Fibroblast of skin of abdomen (primary cell): ENCODE measurements around the gene RAB31. TPM values are rescaled to one million over a fixed set of nuclear protein-coding genes. Genes with fewer than 3 reads are reported as not detected.
"Not testable (repeated sequence)": the region's sequence is repeated elsewhere in the genome, so short reads cannot be mapped to it uniquely, and the experiment has no call there.

Experiments
- DNase-seq: peaks from one replicate; pipeline ENCODE4 v3.0.0-alpha.2; 2013
- polyA plus RNA-seq, 2 experiments: library from polyadenylated mRNA; unstranded; fragments of 120-200 nt; gene quantifications; one replicate each; pipeline ENCODE4 v1.2.1, GENCODE V29; 2013; ENCODE audit not compliant: insufficient read length in 2 of 2

The RAB31 gene, protein sequence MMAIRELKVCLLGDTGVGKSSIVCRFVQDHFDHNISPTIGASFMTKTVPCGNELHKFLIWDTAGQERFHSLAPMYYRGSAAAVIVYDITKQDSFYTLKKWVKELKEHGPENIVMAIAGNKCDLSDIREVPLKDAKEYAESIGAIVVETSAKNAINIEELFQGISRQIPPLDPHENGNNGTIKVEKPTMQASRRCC
- 50.4 TPM for polyA plus RNA-seq (2013, experiment 1 of 2; ENCODE audit: insufficient read length)
- 51.7 TPM for polyA plus RNA-seq (2013, experiment 2 of 2; ENCODE audit: insufficient read length)

DNA sequence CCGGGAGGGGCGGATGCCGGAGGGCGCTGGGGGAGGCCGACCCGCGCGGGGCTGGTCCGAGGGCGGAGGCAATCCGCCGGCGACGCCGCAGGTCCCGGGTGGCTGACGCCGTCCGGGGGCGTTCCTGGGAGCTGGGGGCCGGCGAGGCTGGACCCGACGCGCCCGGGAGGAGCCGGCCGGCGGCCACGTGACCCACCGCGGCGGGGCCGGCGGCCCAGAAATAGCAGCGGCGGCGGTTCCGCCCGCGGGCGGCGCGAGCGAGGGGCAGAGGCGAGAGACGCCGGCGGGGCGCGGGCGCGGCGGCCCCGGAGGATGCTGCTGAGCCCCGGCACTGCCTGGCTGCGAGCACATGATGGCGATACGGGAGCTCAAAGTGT is at the start of gene RAB31:
RAB31 (plus strand) TSS at position 245 of the 377 bp plus-strand sequence; CDS start at position 350, 105 bp downstream.
- peak; percentile 85 for DNase-seq

DNA sequence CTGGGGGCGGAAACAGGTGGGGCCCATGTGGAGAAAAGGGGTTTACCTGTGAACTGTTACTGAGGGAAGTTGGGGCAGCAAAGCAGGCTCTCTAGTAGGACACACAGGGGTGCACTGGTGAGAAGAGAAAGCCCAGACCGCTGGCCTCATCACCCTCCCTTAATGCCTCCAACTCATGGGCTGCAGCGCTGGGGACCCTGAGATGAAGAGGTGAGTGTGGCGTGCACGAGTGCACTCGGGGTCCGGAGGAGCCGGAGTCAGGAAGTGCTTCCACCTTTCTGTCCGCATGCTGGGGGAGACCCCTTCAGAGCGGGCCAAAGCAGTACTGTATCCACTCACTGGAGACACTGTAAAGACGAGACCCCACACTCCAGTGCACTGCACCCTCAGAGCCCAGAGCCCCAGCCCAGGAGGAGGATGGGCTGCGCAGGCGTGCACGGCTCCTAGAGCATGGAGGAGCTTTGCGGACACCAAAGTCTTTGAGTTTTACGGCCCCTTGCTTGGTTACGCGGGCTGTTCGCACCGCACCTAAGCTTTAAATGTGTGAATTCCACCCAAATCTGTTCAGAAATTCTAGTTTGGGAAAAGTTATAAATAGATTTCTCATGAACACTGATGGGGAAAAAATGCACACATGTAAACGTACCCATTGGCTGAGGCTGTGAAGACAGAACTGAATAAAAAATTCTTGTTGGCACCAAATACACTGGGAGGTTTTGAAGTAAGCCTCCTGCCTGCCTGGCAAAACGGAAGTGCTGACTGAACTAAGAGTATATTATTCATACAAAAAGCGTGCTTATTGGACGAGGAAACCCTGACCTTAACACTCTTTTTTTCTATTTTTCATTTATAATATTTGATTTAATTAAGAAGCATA is 48.4 kb upstream of the RAB31 start:
- no peak for DNase-seq

DNA sequence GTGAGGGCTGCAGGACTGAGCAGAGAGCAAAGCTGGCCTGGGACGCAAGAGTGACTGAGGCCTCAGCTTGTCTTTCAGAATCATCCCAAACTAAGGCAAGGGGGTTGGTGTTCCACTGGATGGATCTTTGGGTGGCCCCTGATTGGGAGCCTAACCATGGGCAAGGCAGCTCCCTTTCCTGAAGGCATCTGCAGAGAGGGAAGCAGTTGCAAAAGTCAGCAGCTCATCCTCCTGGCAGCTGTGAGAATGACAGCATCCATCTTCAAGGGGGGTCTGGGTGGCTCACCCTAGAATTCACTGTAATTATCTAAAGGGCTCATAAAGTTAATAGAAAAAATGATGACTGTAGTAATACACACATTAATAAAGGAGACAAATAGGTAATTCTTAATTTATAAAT is 46.5 kb upstream of the RAB31 start:
- peak; percentile 40 for DNase-seq

DNA sequence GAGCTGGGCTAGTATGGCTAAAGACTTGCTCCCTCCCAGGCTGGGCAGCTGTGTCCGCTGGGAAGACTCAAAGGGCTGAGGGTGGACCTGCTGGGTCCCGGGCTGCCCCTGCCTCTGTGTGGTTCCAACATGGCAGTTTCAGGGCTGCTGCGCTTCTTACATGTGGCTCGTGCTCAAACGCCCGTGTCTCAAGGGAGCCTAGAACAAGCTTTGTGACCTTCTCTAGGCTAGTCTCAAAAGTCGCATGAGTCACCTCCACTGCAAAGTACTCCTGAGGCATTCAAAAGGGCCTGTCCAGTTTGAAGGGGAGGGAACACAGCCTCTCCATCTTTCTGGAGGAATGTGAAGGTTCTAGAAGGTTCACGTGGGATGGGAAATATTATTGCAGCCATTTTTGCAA is 44.7 kb upstream of the RAB31 start:
- no peak for DNase-seq

DNA sequence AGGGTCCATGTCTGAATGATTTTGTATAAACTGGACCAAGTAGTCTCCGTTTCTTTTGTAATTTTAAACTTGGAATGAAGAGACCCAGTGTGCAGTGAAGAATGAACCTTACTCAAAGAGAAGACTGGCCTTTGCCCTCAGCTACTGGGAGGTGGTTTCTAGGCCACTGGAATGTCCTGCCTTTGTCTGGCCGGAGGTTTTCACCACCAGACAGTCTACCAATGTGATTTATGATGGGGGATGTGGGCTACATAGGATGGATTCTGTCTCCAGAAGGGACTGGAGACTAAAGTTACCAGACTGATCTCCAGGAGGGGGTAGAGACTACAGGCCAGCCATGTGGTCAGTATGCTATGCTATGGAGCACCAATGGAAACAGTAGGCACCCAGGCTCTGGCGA is 42.8 kb upstream of the RAB31 start:
- no peak for DNase-seq

DNA sequence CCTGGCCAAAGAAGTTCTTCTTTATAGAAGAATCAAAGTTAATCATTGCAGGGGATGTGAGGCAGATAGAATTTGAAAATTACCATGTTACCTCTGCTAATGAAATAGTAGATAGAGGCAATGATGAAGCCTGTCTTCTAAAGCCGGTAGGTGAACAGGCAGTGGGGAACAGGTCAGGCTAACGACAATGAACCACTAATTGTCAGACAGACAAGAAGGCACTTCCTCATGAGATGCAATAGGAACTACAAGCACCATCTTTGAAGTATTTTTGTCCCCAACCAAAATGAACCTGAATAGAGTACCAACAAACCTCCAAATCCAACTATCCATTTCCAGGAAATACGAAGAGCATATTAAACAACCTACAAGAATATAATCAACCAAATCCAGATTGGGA is 41.6 kb upstream of the RAB31 start:
- no peak for DNase-seq

DNA sequence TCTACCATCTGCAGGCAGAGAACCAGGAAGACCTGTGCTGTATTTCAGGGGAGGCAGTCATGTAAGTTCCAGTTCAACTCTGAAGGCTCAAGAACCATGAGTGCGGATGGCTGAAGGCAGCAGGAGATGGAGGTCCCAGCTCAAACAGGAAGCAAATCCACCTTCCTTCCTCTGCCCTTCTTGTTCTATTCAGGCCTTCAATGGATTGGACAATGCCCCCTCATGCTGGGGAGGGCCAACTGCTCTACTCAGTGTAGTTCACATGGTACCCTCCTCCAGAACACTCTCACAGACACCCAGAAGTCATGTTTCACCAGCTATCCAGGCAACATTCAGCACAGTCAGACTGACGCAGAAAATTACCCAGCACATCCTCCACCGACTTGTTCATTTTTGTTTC is 39.1 kb upstream of the RAB31 start:
- DNase-seq = no peak

DNA sequence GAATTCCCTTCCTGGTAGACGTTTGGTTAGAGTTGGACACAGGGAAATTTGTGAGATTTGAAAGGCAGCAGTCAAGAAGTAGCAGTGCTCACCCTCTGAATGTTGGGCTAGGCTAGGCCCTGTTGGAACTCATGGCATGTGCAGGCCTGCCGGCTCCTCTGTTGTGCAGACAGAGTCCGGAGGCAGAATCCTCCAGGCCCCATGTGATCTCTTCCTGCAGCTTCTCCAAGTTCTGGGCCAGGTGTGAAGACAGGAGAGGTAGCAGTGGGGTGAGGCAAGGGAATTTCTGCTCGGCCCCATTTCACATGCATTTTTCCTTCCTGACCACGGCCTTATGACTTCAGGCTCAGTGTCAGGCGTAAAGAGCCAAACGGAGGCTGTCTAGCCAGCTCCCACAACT is 36.9 kb upstream of the RAB31 start:
- no peak for DNase-seq

DNA sequence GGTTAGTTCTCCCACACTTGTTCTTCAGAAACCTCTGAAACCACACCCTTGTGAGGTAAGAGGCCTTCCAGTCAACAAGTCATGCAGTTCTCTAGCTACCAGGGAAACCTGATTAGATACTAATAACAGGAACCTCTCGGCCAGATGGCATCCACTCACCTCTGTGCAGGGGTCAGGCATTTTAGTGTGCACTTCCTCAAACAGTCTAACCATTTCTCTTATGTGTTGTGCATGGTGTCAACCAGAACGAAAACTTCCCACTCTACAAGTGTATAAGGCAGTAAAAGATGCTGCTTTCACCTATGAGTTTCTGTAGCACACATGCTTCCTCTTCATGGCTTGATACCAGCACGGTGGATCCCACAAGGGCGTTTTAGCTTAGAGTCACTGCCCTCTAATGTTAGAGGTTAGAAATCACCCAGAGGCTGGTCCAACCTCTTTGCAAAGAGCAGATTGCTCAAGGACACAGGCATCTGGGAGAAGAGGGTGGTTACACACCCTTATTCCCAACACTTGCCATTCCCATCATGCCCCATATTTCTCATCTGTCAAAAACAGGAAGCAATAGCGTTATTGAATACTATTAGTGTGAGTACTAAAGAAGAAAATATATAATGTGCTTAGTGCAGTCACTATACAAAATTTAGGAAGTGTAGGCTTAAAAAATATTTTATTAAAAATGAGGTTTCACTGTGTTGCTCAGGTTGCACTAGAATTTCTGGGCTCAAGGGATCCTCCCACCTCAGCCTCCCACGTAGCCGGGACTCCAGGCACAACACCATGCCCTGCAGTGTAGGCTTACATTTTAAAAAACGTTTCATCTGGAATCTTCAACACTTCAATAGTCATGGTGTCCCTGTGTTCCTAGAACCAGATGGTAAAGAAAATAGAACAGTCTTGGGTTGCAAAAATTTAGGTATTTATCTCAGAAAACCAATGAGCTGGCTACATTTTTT is 34.5 kb upstream of the RAB31 start:
- DNase-seq = peak; percentile 72

DNA sequence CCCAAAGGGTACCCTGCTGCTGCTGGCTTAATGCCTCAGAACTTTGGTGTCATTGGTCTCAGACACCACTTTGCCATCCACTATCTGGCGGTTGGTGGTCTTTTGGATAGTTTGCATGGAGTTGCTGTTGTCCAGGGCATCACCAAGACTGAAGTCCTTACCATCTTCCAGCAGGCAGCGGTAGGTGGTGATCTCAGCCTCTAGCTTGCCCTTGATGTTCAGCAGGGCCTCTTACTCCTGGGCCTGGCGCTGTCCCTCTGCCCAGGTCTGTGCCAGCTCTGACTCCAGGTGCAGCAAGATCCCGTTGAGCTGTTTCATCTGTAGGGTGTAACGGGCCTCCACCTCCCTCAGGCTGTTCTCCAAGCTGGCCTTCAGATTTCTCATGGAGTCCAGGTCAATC is 29.9 kb upstream of the RAB31 start:
- DNase-seq = not testable (repeated sequence)

DNA sequence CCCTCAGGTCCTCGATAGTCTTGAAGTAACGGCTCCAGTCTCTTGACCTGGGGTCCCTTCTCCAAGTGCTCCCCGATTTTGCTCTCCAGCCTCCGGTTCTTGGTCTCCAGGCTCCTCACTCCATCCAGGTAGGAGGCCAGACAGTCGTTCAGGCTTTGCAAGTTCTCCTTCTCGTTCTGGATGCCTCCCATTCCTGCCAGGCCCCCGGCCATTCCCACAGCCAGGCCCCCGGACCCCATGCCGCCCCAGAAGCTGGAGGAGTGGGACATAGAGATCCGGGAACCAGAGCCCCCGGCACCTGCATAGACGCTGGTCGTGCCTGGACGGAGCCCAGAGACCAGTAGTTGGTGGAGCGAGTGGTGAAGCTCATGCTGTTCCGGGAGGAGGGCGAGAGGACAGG is 29.0 kb upstream of the RAB31 start:
- DNase-seq = no peak

DNA sequence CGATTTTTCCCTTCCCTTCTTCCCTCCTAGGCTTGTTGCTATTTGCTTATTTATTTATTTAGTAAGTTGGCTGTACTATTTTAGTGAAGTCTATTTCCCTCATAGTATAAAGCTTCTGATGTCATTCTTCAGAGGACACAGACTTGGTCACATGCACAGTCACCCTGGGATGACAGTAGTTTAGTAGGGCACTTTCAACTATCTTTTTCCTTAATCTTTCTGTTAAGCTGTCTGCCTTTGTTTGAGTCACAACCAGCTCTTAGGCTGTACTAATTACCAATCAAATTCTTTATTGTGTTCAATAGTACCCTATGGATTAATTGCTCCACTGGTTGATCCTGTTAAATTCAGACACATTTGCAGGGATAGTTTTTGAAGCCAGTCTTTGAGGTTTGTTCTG is 26.9 kb upstream of the RAB31 start:
- DNase-seq = no peak

DNA sequence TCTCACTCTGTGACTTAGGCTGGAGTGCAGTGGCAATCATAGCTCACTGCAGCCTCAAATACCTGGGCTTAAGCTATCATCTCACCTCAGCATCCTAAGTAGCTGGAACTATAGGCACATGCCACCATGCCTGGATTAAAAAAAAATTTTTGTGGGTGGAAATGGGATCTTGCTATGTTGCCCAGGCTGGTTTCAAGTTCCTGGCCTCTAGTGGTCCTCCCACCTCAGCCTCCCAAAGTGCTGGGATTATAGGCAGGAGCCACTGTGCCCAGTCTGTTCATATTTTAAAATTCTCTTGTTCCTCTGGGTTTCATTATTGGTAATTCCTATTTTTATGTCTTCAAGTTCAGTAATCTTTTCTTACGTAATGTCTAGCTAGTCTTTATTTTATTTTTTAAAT is 25.5 kb upstream of the RAB31 start:
- no peak for DNase-seq

DNA sequence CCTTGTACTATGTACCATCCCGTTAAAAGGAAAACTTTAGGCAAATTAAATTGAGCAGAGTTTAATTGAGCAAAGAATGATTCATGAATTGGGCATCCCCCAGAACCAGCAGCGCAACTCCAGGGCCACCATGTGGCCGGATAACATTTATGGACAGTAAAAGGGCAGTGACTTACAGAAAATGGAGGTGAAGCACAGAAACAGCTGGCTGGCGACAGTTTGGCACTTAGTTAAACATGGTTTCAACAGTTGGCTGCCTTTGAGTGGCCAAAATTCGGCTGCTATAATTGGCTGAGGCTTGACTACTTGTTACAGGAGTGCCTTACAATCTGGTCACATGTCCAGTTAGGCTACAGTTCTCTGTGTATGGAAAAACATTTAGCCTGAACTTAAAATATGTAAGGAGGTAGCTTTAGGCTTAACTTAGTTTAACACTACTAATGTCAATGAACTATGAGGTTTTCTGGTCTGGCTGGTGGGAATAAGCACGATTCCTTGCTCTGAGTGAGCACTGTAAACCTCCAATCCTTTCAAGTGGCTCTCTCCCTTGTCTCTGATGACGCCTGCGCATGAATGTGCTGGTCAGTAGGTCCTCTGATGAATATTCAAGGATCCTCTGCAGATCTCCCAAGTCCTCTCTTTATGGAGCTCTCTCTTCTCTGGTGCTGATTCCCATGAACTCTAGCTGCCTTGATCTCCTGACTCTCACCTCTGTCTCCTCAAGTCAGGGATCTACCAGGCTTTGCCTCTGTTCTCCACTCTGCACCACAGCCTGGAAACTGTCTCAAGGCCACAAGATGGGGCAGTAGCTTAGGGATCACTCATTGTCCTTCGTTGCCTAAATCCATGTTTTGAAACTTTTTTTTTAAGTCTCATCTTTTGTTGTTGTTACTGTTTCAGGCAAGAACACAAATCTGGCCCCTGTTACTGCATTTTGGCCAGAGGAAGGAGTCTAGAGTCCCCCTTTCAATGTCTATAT is 24.4 kb upstream of the RAB31 start:
- peak; percentile 76 for DNase-seq

DNA sequence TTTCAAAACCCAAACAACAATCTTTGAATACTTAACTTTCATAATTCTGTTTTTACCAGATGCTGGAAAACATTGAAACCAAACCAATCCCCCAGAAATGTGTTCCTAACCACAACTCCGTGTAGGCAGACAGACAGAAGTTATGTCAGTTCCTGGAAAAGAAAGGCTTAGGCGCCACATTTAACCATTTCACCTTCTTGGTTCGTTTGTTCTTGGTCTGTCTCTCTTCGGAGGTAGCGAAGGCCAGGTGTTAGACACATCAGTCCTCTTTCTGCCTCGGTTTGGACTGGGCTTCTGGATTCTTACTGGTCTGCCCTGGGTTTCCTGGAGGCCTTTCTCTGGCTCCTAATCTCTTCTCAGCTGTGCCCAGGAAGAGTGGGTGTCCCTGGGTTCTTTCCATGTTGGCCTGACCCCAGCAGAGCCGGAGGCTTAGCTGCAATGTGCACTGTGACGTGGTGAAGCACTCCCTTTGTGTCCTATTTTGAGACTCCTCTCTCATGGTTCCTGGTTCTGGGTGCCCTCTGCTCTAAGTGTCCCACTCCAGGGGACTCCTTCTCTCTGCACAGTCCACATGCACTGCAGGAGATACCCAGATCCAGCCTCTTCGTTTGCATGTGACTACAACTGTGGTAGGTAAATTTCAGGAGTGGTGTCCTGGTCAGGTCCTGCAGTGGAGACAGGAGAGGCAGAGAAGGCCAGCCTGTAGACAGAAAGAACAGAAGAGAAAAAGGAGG is 23.1 kb upstream of the RAB31 start:
- DNase-seq = peak; percentile 74

DNA sequence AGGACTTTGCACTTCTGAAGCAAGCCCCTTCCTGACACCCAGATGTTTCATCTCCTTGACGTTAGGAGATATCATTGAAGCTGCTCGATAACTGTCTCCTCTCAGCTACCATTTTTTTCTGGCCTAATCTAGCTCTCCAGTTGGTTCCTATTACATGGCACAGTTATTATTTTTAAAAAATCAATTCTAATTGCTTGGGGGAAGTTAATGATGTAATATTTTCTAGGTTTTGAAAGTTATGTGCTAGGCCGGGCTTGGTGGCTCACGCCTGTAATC is 22.5 kb upstream of the RAB31 start:
- DNase-seq = no peak

DNA sequence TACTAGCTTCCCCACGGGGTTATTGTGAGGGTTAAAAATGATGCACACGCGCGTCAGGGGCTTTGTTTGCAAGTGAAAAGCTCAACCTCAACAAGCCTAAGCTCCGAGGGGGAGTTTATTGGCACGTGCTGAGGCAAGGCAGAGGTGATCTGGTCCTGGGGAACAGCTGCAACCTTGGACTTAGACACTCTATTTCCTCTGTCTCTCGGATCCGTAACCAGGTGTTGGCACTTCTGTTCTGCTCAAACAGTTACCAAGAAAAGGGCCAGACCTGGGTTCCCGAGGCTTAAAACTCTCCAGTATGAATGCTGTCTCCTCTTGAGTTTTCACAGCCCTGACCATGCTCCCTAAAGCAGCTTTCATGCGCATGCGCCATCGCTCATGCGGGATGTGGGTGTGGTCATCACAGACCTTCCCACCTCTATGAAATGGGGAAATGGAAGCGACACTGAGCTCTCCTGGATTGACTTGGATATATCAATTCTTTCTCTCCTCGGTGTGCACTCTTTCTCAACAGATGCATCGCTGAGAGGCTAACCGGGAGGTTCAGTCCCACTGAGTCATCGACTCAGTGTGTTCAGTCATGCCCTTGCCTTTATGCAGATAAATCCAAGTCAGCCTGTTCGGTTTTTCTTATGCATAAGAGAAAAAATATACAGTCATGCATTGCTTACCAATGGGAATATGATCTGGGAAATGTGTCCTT is 19.9 kb upstream of the RAB31 start:
- DNase-seq = no peak

DNA sequence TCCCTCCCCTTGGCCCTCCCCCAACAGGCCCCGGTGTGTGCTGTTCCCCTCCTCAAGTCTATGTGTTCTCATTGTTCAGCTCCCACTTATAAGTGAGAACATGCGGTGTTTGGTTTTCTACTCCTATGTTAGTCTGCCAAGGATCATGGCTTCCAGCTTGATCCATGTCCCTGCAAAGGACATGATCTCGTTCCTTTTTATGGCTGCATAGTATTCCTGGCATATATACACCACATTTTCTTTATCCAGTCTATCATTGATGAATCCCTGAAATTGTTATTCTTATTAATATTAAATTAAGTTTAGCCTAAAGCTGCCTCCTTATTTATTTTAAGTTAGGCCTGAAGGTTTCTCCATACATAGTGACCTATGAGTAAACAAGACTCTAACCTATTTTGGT is 18.8 kb upstream of the RAB31 start:
- DNase-seq = no peak

DNA sequence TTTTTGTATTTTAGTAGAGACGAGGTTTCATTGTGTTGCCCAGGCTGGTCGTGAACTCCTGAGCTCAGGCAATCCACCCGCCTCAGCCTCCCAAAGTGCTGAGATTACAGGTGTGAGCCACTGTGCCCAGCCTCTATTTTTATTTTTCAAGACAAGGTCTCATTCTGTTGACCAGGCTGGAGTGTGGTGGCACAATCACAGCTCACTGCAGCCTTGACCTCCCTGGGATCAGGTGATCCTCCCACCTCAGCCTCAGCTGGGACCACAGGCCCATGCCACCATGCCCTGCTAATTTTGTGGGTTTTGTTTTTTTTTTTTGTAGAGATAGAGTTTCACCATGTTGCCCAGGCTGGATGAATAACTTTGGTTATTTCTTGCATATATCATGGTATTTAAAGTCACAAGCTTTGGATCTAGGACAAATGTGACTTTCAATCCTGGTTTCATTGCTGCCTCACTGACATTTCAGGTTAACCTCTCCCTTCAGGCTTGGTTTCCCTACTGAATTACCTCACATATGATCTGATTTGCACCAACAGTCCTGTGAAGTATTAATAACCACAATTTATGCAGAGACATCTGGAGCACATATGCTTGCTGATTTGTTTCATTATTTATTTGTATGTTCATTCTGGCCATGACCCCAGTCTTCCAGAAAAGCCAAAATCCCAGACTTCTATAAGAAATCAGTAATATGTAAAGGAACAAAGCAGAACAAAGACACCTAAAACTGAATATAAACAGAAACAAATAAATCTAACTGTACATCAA is 17.5 kb upstream of the RAB31 start:
- peak; percentile 62 for DNase-seq

DNA sequence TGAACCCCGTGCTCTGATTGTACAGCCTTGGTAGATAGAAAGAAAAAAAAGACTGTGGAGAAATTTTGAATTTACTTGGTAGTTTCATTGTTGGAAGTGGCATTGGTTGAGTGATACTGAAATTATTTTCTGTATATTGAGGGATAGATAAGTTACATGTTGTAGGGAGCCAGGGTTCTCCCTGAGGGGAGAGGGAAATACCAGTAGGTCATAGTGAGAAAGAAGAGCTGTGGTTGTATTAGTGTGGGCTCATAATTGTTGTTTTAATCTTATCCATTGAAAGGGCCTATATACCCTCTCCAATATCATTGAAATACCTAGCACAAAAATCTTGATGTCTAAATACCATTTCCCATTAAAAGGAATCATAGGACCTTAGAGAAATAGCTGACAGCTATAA is 16.9 kb upstream of the RAB31 start:
- DNase-seq = no peak
